Transverse colon (tissue), 4 donors: ENCODE data around the gene PTGES2. TPM values are rescaled to one million over a fixed set of nuclear protein-coding genes. Genes with fewer than 3 reads are reported as not detected.

Experiments used
- DNase-seq: peaks from one replicate; pipeline ENCODE4 v3.0.0-alpha.2; 2019
- H3K27ac ChIP-seq, 4 donors: fragments of 200-600 bp; sonication (generic); 2 replicates each; pipeline ENCODE4 v1.5.1; 2016 to 2018; ENCODE audit warnings: inconsistent platforms in 4 of 4
- H3K27me3 ChIP-seq: fragments of 200-600 bp; sonication (generic); 2 replicates; pipeline ENCODE4 v1.5.1; 2017; ENCODE audit warnings: inconsistent platforms
- H3K36me3 ChIP-seq, 4 donors: fragments of 200-600 bp; sonication (generic); 2 replicates each; pipeline ENCODE4 v1.5.1; 2017 to 2019; ENCODE audit warnings: inconsistent platforms in 4 of 4
- H3K4me1 ChIP-seq, 4 donors: fragments of 200-600 bp; sonication (generic); 2 replicates each; pipeline ENCODE4 v1.5.1; 2017 to 2020; ENCODE audit warnings: inconsistent platforms in 4 of 4
- H3K4me3 ChIP-seq, 4 donors: fragments of 200-600 bp; sonication (generic); 1 replicate in 1 of 4; 2 replicates in 3 of 4; pipeline versions ENCODE4 v1.5.1 to v1.6.1; 2017 to 2019; ENCODE audit warnings: inconsistent platforms in 4 of 4
- H3K9me3 ChIP-seq, 2 donors: fragments of 200-600 bp; sonication (generic); 2 replicates each; pipeline ENCODE4 v1.5.1; 2017 to 2019; ENCODE audit warnings: inconsistent platforms in 2 of 2
- EP300 ChIP-seq: sonication (generic); formaldehyde crosslinking; IDR thresholded peaks from one replicate; pipeline ENCODE4 v1.6.1; 2017; ENCODE audit warnings: antibody characterized with exemption, low read depth
- POLR2A ChIP-seq: fragments of 450-650 bp; IDR thresholded peaks from one replicate; pipeline ENCODE4 v1.6.1; 2016; ENCODE audit warnings: antibody characterized with exemption, mild to moderate bottlenecking, moderate library complexity
- POLR2AphosphoS5 ChIP-seq, 3 donors: sonication (generic); formaldehyde crosslinking; IDR thresholded peaks; one replicate each; pipeline ENCODE4 v1.6.1; 2016; ENCODE audit warnings: antibody characterized with exemption in 3 of 3
- WGBS, 2 donors: methylation state at CpG; one replicate each; pipeline ENCODE4 v1.1.5; 2018; ENCODE audit warnings: low coverage in 1 of 2; 5-methylcytosine and 5-hydroxymethylcytosine counted together
- in situ Hi-C, 4 donors: fragments of 200-750 bp; cut with MboI; loops; one replicate each; pipeline versions ENCODE4 v1.15.0 to v1.15.1; 2017; ENCODE audit warnings: low sequenced_read_pairs in 3 of 4, low pct_ligation_motif_present in 1 of 4, low pct_unique_long_range_greater_than_20kb in 1 of 4
- intact Hi-C: fragments of 100-400 bp; cut with DNase I; formaldehyde crosslinking; loops from one replicate; pipeline ENCODE4 v1.15.1; 2023; ENCODE audit warnings: low total_unique reads
- total RNA-seq, 4 donors: library from RNA; depleted of rRNA; stranded (reverse); fragments of >200 nt; gene quantifications; one replicate each; pipeline ENCODE4 v1.1.0, GENCODE V29; 2016
- TF ChIP-seq, protein P1 (sequence below), 5 experiments: fragments of 200-600 bp in 3 of 5; fragments of 450-650 bp in 2 of 5; sonication (generic) in 3 of 5; IDR thresholded peaks; 1 replicate in 2 of 5; 2 replicates in 3 of 5; pipeline ENCODE4 v1.5.1; 2016 to 2017; ENCODE audit warnings: antibody characterized with exemption in 5 of 5, inconsistent platforms in 3 of 5, mild to moderate bottlenecking in 2 of 5, moderate library complexity in 1 of 5

The PTGES2 gene
- total RNA-seq, 4 donors from 2014 or later, result 109 to 434 (median 164) TPM

DNA sequence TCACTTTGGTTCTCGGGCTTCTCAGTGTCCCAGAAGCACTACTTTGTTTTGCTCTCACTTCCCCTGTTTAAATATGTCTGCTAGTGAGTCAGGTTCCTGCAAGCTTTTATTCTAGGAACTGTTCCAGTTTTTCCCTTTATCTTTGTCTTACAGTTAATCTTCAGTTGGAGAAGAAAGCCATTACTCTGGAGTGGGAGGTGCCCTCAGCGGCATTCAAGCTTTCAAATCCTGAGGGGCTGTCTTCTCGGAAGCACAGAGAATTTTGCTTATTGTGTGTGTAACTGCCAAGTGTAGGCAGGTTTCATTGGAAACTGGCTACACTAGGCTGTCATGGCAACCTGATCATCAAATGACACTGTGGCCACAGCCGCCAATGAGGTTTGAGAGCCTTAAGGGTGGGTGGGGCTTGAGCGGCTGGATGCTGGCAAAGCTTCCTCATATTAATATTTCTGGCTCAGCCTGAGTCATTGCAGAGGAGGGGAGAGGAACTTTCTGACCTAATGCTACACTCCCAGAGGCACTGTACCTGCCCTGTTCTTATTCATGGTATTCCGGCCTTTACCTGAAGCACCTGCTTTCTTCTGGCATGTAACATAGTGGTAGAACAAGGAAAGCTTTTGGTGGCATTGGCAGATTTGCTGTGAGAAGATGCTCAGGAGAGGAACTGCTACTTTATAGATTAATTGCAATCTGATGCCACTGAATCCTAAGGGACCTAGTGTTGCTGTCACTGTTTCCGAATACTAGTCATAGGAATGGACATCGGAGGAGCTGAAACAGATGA is 33.2 kb downstream of the PTGES2 start:
- Histone ChIP-seq H3K4me3 (no peak overlapping the region), H3K9me3 (no peaks in the 10 kb centered on the region), H3K27me3 (no peaks in the 10 kb centered on the region), H3K27ac (peak overlapping the region; percentile 86 to 91 (median 88)), H3K36me3 (no peaks in the 10 kb centered on the region), H3K4me1 (peaks cover 26 to 72% (median 50%) of the 10 kb centered on the region in 4 donors)
- intact Hi-C loops, result no loop called here
- DNase-seq, result peak; percentile 88
- TF ChIP-seq POLR2AphosphoS5 (IDR thresholded peaks at IDR 0.05) (peak; percentile 70 to 82 (median 77)), EP300 (no peak), POLR2A (peak; percentile 41)
- TF ChIP-seq, protein P1, sequence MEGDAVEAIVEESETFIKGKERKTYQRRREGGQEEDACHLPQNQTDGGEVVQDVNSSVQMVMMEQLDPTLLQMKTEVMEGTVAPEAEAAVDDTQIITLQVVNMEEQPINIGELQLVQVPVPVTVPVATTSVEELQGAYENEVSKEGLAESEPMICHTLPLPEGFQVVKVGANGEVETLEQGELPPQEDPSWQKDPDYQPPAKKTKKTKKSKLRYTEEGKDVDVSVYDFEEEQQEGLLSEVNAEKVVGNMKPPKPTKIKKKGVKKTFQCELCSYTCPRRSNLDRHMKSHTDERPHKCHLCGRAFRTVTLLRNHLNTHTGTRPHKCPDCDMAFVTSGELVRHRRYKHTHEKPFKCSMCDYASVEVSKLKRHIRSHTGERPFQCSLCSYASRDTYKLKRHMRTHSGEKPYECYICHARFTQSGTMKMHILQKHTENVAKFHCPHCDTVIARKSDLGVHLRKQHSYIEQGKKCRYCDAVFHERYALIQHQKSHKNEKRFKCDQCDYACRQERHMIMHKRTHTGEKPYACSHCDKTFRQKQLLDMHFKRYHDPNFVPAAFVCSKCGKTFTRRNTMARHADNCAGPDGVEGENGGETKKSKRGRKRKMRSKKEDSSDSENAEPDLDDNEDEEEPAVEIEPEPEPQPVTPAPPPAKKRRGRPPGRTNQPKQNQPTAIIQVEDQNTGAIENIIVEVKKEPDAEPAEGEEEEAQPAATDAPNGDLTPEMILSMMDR (IDR thresholded peaks at IDR 0.05), result no peak
- in situ Hi-C loops, result no loop called here
- WGBS, 2 donors, result 23 to 53% methylated on average over 3 to 8 of the region's 8 CpGs

- Histone ChIP-seq H3K9me3 (no peaks in the 10 kb centered on the region), H3K36me3 (no peaks in the 10 kb centered on the region), H3K27ac (peak overlapping the region; percentile 86 to 91 (median 88)), H3K27me3 (no peaks in the 10 kb centered on the region), H3K4me3 (no peak overlapping the region), H3K4me1 (peaks cover 20 to 72% (median 43%) of the 10 kb centered on the region in 4 donors)
- in situ Hi-C loops, result no loop called here
- intact Hi-C loops, result no loop called here
- WGBS, 2 donors, result 62 to 79% methylated on average over 2 to 4 of the region's 4 CpGs
- TF ChIP-seq, protein P1 (IDR thresholded peaks at IDR 0.05), result no peak
- TF ChIP-seq POLR2AphosphoS5 (IDR thresholded peaks at IDR 0.05) (no peak), POLR2A (no peak), EP300 (no peak)
- no peak for DNase-seq
Measured at GRCh38 chr9:128093011-128093410, 34.5 kb downstream of the PTGES2 start.

- peak overlapping the region; percentile 86 to 91 (median 88) for H3K27ac ChIP-seq
- TF ChIP-seq POLR2AphosphoS5 (IDR thresholded peaks at IDR 0.05) (no peak), EP300 (no peak), POLR2A (no peak)
- TF ChIP-seq, protein P1 (IDR thresholded peaks at IDR 0.05), result no peak
- intact Hi-C loops (loop anchor here (1.0 kb wide), 1 partner anchor 19 kb away; no protein-coding TSS in a partner anchor), in situ Hi-C loops (no loop called here)
- peaks cover 14 to 68% (median 37%) of the 10 kb centered on the region in 4 donors for H3K4me1 ChIP-seq
- no peaks in the 10 kb centered on the region for H3K9me3 ChIP-seq
- no peaks in the 10 kb centered on the region for H3K36me3 ChIP-seq
- 83 to 86% methylated on average over 8 to 16 of the region's 16 CpGs for WGBS, 2 donors
- no peaks in the 10 kb centered on the region for H3K27me3 ChIP-seq
- no peak overlapping the region for H3K4me3 ChIP-seq
- DNase-seq, result no peak
Measured at GRCh38 chr9:128092199-128092977, 35.1 kb downstream of the PTGES2 start.

- H3K27me3 ChIP-seq, result no peaks in the 10 kb centered on the region
- no peak overlapping the region for H3K4me3 ChIP-seq
- H3K36me3 ChIP-seq, result no peaks in the 10 kb centered on the region
- 76% methylated on average over 12 of the region's 13 CpGs; no CpG with 5 or more reads in 1 of the 2 donors for WGBS, 2 donors
- in situ Hi-C loops (no loop called here), intact Hi-C loops (no loop called here)
- peaks cover 14 to 66% (median 36%) of the 10 kb centered on the region in 4 donors for H3K4me1 ChIP-seq
- DNase-seq, result no peak
- peak overlapping the region; percentile 28 to 91 (median 88) for H3K27ac ChIP-seq
- no peaks in the 10 kb centered on the region for H3K9me3 ChIP-seq
- no peak for TF ChIP-seq EP300
- TF ChIP-seq, protein P1 (IDR thresholded peaks at IDR 0.05), result no peak
- TF ChIP-seq POLR2AphosphoS5 (IDR thresholded peaks at IDR 0.05), result no peak
- TF ChIP-seq POLR2A, result no peak
Measured at GRCh38 chr9:128091571-128091970, 36.0 kb downstream of the PTGES2 start.
